ENCODE measurements around the gene ATP2C2. TPM values are rescaled to one million over a fixed set of nuclear protein-coding genes. Genes with fewer than 3 reads are reported as not detected.

The ATP2C2 gene
- total and polyA plus RNA-seq, 8 donors: 1.1 to 141 (median 4.2) TPM; not detected in 2

GRCh38 chr16:84454611-84455010 is 86.3 kb downstream of the ATP2C2 start:
- Histone ChIP-seq H3K9me3 (no peaks in the 10 kb centered on the region), H3K36me3 (no peaks in the 10 kb centered on the region), H3K27me3 (peaks cover 0 to 8% (median 0%) of the 10 kb centered on the region in 3 donors), H3K4me1 (no peaks in the 10 kb centered on the region), H3K4me3 (no peak overlapping the region), H3K27ac (no peak overlapping the region)
- intact Hi-C loops (cut with DNase I; ENCODE audit: low total_unique reads): no loop called here
- DNase-seq: no peak
- TF ChIP-seq CTCF (IDR thresholded peaks at IDR 0.05) (no peak), POLR2AphosphoS5 (IDR thresholded peaks at IDR 0.05) (no peak), POLR2A (IDR thresholded peaks at IDR 0.05) (no peak), EP300 (IDR thresholded peaks at IDR 0.05) (no peak)
- WGBS, 5 donors: 91 to 98% (median 93%) methylated on average over 12 to 13 of the region's 13 CpGs

- 91 to 98% (median 95%) methylated on average over 9 of the region's 9 CpGs for WGBS, 5 donors
- no peak for TF ChIP-seq POLR2A (IDR thresholded peaks at IDR 0.05)
- no peak for TF ChIP-seq POLR2AphosphoS5 (IDR thresholded peaks at IDR 0.05)
- intact Hi-C loops (cut with DNase I; ENCODE audit: low total_unique reads): no loop called here
- H3K27me3 ChIP-seq: peaks cover 0 to 8% (median 0%) of the 10 kb centered on the region in 3 donors
- H3K36me3 ChIP-seq: no peaks in the 10 kb centered on the region
- no peak for DNase-seq
- no peak overlapping the region for H3K4me3 ChIP-seq
- no peak overlapping the region for H3K27ac ChIP-seq
- H3K4me1 ChIP-seq: no peaks in the 10 kb centered on the region
- H3K9me3 ChIP-seq: no peaks in the 10 kb centered on the region
Observed at GRCh38 chr16:84455031-84455430, 86.7 kb downstream of the ATP2C2 start.

GRCh38 chr16:84458606-84459532 is 90.5 kb downstream of the ATP2C2 start:
- WGBS, 5 donors: 88 to 96% (median 95%) methylated on average over 23 to 38 of the region's 38 CpGs
- no peak for DNase-seq
- H3K9me3 ChIP-seq: no peaks in the 10 kb centered on the region
- peaks cover 0 to 24% (median 19%) of the 10 kb centered on the region in 4 donors for H3K36me3 ChIP-seq
- H3K4me1 ChIP-seq: peaks cover 0 to 7% (median 2%) of the 10 kb centered on the region in 4 donors
- no peak overlapping the region for H3K27ac ChIP-seq
- intact Hi-C loops (cut with DNase I; ENCODE audit: low total_unique reads): no loop called here
- H3K4me3 ChIP-seq: no peak overlapping the region
- no peaks in the 10 kb centered on the region for H3K27me3 ChIP-seq
- no peak for TF ChIP-seq CTCF (IDR thresholded peaks at IDR 0.05)
- no peak for TF ChIP-seq EP300 (IDR thresholded peaks at IDR 0.05)
- no peak for TF ChIP-seq POLR2A (IDR thresholded peaks at IDR 0.05)
- TF ChIP-seq POLR2AphosphoS5 (IDR thresholded peaks at IDR 0.05): no peak

GRCh38 chr16:84459533-84459894 is 91.2 kb downstream of the ATP2C2 start:
- Histone ChIP-seq H3K9me3 (no peaks in the 10 kb centered on the region), H3K4me1 (peaks cover 0 to 7% (median 2%) of the 10 kb centered on the region in 4 donors), H3K27ac (no peak overlapping the region), H3K36me3 (peaks cover 0 to 26% (median 20%) of the 10 kb centered on the region in 4 donors), H3K27me3 (no peaks in the 10 kb centered on the region), H3K4me3 (no peak overlapping the region)
- TF ChIP-seq POLR2AphosphoS5 (IDR thresholded peaks at IDR 0.05) (no peak), CTCF (IDR thresholded peaks at IDR 0.05) (no peak), POLR2A (IDR thresholded peaks at IDR 0.05) (no peak), EP300 (IDR thresholded peaks at IDR 0.05) (no peak)
- DNase-seq: no peak
- intact Hi-C loops (cut with DNase I; ENCODE audit: low total_unique reads): no loop called here
- WGBS, 5 donors: 89 to 100% (median 96%) methylated on average over 2 of the region's 2 CpGs
